Panc1 (cell line): ENCODE results near the gene ACAD9. TPM values are rescaled to one million over a fixed set of nuclear protein-coding genes. Genes with fewer than 3 reads are reported as not detected.

Experiments used
- ATAC-seq: fragments of 200-7000 bp; cut with Tn5 transposase; 2 replicates; pipeline ENCODE4 v1.9.1; 2020; ENCODE audit warnings: mild to moderate bottlenecking, moderate library complexity
- BruUV-seq: library from RNA; stranded (reverse); fragments of 400-500 nt; replicated peaks from 2 replicates; lab custom pipeline; 2021; lab: Mats Ljungman, UMichigan
- CTCF ChIA-PET: fragments of 300-600 bp; sonication (Branson Sonifier 250); formaldehyde crosslinking; loops from one replicate; lab custom pipeline; 2022; ENCODE audit warnings: antibody characterized with exemption; lab: Charles Lee
- POLR2A ChIA-PET: fragments of 300-600 bp; sonication (Branson Sonifier 250); formaldehyde crosslinking; loops from one replicate; lab custom pipeline; 2022; ENCODE audit warnings: antibody characterized with exemption; lab: Charles Lee
- DNase-seq: peaks from one replicate; pipeline ENCODE4 v3.0.0-alpha.2; 2010; ENCODE audit warnings: low read depth, low spot score
- H3K27ac ChIP-seq: 2 replicates; pipeline ENCODE4 v1.5.1; 2011; ENCODE audit warnings: mild to moderate bottlenecking, low read length, inconsistent platforms
- H3K27me3 ChIP-seq: fragments of 200-500 bp; sonication (Bioruptor generic); 2 replicates; pipeline ENCODE4 v1.6.0; 2014; ENCODE audit warnings: low read length, inconsistent platforms; ENCODE audit not compliant: control insufficient read depth, insufficient read depth
- H3K36me3 ChIP-seq: fragments of 200-500 bp; sonication (Bioruptor generic); 2 replicates; pipeline ENCODE4 v1.5.1; 2014; ENCODE audit warnings: inconsistent platforms, mild to moderate bottlenecking, low read length, moderate library complexity; ENCODE audit not compliant: control insufficient read depth, insufficient read depth
- H3K4me1 ChIP-seq: 2 replicates; pipeline ENCODE4 v1.5.1; 2011; ENCODE audit warnings: inconsistent platforms, mild to moderate bottlenecking, low read length, moderate library complexity; ENCODE audit not compliant: control insufficient read depth, insufficient read depth
- H3K4me3 ChIP-seq, 2 experiments: 2 replicates each; pipeline ENCODE4 v1.5.1; 2011 to 2012; ENCODE audit warnings: low read depth in 2 of 2, low read length in 2 of 2, mild to moderate bottlenecking in 2 of 2, inconsistent platforms in 1 of 2, moderate library complexity in 1 of 2
- H3K9me3 ChIP-seq: fragments of 200-500 bp; sonication (Bioruptor generic); 2 replicates; pipeline ENCODE4 v1.5.1; 2014; ENCODE audit warnings: low read depth, mild to moderate bottlenecking, inconsistent platforms, low read length, moderate library complexity; ENCODE audit not compliant: control insufficient read depth, insufficient read depth
- CTCF ChIP-seq: fragments of 450-650 bp; IDR thresholded peaks from 2 replicates; pipeline ENCODE4 v1.5.1; 2017; ENCODE audit warnings: mild to moderate bottlenecking
- POLR2AphosphoS5 ChIP-seq: IDR thresholded peaks from 2 replicates; pipeline ENCODE4 v1.6.1; 2012; ENCODE audit warnings: mild to moderate bottlenecking, low read depth, low read length, moderate library complexity
- SIN3A ChIP-seq: IDR thresholded peaks from 2 replicates; pipeline ENCODE4 v1.6.1; 2012; ENCODE audit warnings: low read depth, mild to moderate bottlenecking, low read length, moderate library complexity, borderline replicate concordance; ENCODE audit not compliant: insufficient read depth
- TCF7L2 ChIP-seq: IDR thresholded peaks from 2 replicates; pipeline ENCODE4 v1.6.1; 2011; ENCODE audit warnings: mild to moderate bottlenecking, low read depth, low read length, inconsistent platforms
- in situ Hi-C: cut with HindIII; loops from 2 replicates; pipeline ENCODE4 v1.10.0; 2016; ENCODE audit warnings: low sequenced_read_pairs, low pct_unique_long_range_greater_than_20kb
- intact Hi-C: fragments of 100-400 bp; cut with micrococcal nuclease; formaldehyde crosslinking; loops from one replicate; pipeline ENCODE4 v1.10.0; 2022; ENCODE audit not compliant: unreplicated experiment
- total RNA-seq: library from RNA; stranded (reverse); gene quantifications from one replicate; pipeline ENCODE4 v1.2.1, GENCODE V29; 2021; ENCODE audit not compliant: unreplicated experiment
- TF ChIP-seq, protein P1 (sequence below), 2 experiments: IDR thresholded peaks; 2 replicates each; pipeline ENCODE4 v1.6.1; 2011 to 2012; ENCODE audit warnings: low read depth in 2 of 2, control low read depth in 1 of 2, low read length in 1 of 2, mild to moderate bottlenecking in 1 of 2, moderate library complexity in 1 of 2; ENCODE audit not compliant: insufficient read depth in 1 of 2

The ACAD9 gene
- total RNA-seq, 1 experiment from 2014 or later: 70.9 TPM

- ChIA-PET POLR2A (interaction anchor here (0.6 kb wide), 1 partner anchor 20 kb away, joined by 8 read pairs; no protein-coding TSS in a partner anchor), CTCF (interaction anchor here (0.6 kb wide), 1 partner anchor 47 kb away, joined by 4 read pairs; no protein-coding TSS in a partner anchor)
- H3K27ac ChIP-seq: no peak overlapping the region
- H3K4me1 ChIP-seq: no peaks in the 10 kb centered on the region
- H3K9me3 ChIP-seq: peaks cover 29% of the 10 kb centered on the region
- ATAC-seq (no peak), DNase-seq (no peak)
- in situ Hi-C loops (no loop called here), intact Hi-C loops (loop anchor here (5.0 kb wide), 1 partner anchor 241 kb away; no protein-coding TSS in a partner anchor)
- no peaks in the 10 kb centered on the region for H3K36me3 ChIP-seq
- H3K4me3 ChIP-seq: no peak overlapping the region
- BruUV-seq: no TSS peak
- no peaks in the 10 kb centered on the region for H3K27me3 ChIP-seq
- TF ChIP-seq TCF7L2: no peak
- TF ChIP-seq, protein P1, sequence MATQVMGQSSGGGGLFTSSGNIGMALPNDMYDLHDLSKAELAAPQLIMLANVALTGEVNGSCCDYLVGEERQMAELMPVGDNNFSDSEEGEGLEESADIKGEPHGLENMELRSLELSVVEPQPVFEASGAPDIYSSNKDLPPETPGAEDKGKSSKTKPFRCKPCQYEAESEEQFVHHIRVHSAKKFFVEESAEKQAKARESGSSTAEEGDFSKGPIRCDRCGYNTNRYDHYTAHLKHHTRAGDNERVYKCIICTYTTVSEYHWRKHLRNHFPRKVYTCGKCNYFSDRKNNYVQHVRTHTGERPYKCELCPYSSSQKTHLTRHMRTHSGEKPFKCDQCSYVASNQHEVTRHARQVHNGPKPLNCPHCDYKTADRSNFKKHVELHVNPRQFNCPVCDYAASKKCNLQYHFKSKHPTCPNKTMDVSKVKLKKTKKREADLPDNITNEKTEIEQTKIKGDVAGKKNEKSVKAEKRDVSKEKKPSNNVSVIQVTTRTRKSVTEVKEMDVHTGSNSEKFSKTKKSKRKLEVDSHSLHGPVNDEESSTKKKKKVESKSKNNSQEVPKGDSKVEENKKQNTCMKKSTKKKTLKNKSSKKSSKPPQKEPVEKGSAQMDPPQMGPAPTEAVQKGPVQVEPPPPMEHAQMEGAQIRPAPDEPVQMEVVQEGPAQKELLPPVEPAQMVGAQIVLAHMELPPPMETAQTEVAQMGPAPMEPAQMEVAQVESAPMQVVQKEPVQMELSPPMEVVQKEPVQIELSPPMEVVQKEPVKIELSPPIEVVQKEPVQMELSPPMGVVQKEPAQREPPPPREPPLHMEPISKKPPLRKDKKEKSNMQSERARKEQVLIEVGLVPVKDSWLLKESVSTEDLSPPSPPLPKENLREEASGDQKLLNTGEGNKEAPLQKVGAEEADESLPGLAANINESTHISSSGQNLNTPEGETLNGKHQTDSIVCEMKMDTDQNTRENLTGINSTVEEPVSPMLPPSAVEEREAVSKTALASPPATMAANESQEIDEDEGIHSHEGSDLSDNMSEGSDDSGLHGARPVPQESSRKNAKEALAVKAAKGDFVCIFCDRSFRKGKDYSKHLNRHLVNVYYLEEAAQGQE (IDR thresholded peaks at IDR 0.05; ENCODE audit: insufficient read depth in 1 of 2, low read depth in 2 of 2, low read length in 1 of 2): no peak
- TF ChIP-seq SIN3A: no peak
- no peak; the same call in 1 of the 2 replicates for TF ChIP-seq POLR2AphosphoS5
- no peak for TF ChIP-seq CTCF
Observed at GRCh38 chr3:128922804-128923459, 43.5 kb downstream of the ACAD9 start.

- intact Hi-C loops: loop anchor here (5.0 kb wide), 1 partner anchor 241 kb away; no protein-coding TSS in a partner anchor
- peaks cover 29% of the 10 kb centered on the region for H3K9me3 ChIP-seq
Observed at GRCh38 chr3:128923576-128923975, 44.2 kb downstream of the ACAD9 start.

More at GRCh38 chr3:128923576-128923975, 44.2 kb downstream of the ACAD9 start:
- H3K27ac ChIP-seq: no peak overlapping the region
- no peaks in the 10 kb centered on the region for H3K27me3 ChIP-seq
- ATAC-seq (no peak), DNase-seq (no peak)
- TF ChIP-seq TCF7L2 (no peak), SIN3A (no peak), POLR2AphosphoS5 (no peak), CTCF (no peak)
- TF ChIP-seq, protein P1 (IDR thresholded peaks at IDR 0.05; ENCODE audit: insufficient read depth in 1 of 2, low read depth in 2 of 2, low read length in 1 of 2): no peak
- POLR2A ChIA-PET: interaction anchor here (0.6 kb wide), 1 partner anchor 19 kb away, joined by 8 read pairs; no protein-coding TSS in a partner anchor
- H3K4me3 ChIP-seq: no peak overlapping the region
- in situ Hi-C loops: no loop called here
- CTCF ChIA-PET: no interaction called here
- no peaks in the 10 kb centered on the region for H3K4me1 ChIP-seq
- H3K36me3 ChIP-seq: no peaks in the 10 kb centered on the region
- BruUV-seq: no TSS peak
